HepG2 (cell line): ENCODE results near the gene INO80B. TPM values are rescaled to one million over a fixed set of nuclear protein-coding genes. Genes with fewer than 3 reads are reported as not detected.

Experiments used
- ATAC-seq: fragments of 200-7000 bp; cut with Tn5 transposase; 3 replicates; pipeline ENCODE4 v1.9.1; 2020; ENCODE audit warnings: mild to moderate bottlenecking, moderate library complexity
- BruUV-seq: library from RNA; stranded (reverse); fragments of 400-500 nt; replicated peaks from 2 replicates; lab custom pipeline; 2021; lab: Mats Ljungman, UMichigan
- CTCF ChIA-PET: fragments of 300-600 bp; formaldehyde crosslinking; extraction: SDS; loops from one replicate; lab custom pipeline; 2021; ENCODE audit warnings: low total read pairs, inconsistent platforms, low intra/inter-chr PET ratio; lab: Yijun Ruan, JAX
- POLR2A ChIA-PET: fragments of 350-600 bp; sonication (Branson Sonifier 250); formaldehyde crosslinking; loops from one replicate; lab custom pipeline; 2020; ENCODE audit warnings: antibody characterized with exemption, inconsistent platforms; lab: Yijun Ruan, JAX
- DNase-seq: peaks from one replicate; pipeline ENCODE4 v3.0.0-alpha.2; 2015; ENCODE audit warnings: low spot score
- FAIRE-seq: peaks from 3 replicates; lab custom pipeline; 2011; peaks lifted over from hg19 to GRCh38; lab: Jason Lieb, UNC
- H2AFZ ChIP-seq: one replicate; pipeline ENCODE4 v1.6.1; 2011; ENCODE audit warnings: low read length, inconsistent platforms
- H3K27ac ChIP-seq: fragments of 300-600 bp; 3 replicates; pipeline ENCODE4 v1.8.0; 2011; ENCODE audit warnings: mixed run types, mild to moderate bottlenecking, mixed read lengths, low read length, inconsistent platforms; ENCODE audit not compliant: insufficient read depth; ENCODE audit errors: extremely low read length
- H3K27me3 ChIP-seq, 2 experiments: fragments of 200-600 bp in 1 of 2; 2 replicates in 1 of 2; 3 replicates in 1 of 2; pipeline versions ENCODE4 v1.6.0 to v1.8.0; 2011; ENCODE audit warnings: low read length in 2 of 2, mild to moderate bottlenecking in 2 of 2, moderate library complexity in 2 of 2, inconsistent platforms in 1 of 2; ENCODE audit not compliant: insufficient read depth in 2 of 2, control insufficient read depth in 1 of 2
- H3K36me3 ChIP-seq, 2 experiments: fragments of 200-600 bp in 1 of 2; replicated peaks in 1 of 2; 2 replicates in 1 of 2; 3 replicates in 1 of 2; pipeline versions ENCODE4 v1.5.1 to v1.8.0; 2011; ENCODE audit warnings: low read length in 2 of 2, inconsistent platforms in 1 of 2; ENCODE audit not compliant: insufficient read depth in 2 of 2, control insufficient read depth in 1 of 2
- H3K4me1 ChIP-seq: 2 replicates; pipeline ENCODE4 v1.5.1; 2012; ENCODE audit warnings: low read length, inconsistent platforms; ENCODE audit not compliant: insufficient read depth
- H3K4me2 ChIP-seq: 2 replicates; pipeline ENCODE4 v1.6.0; 2011; ENCODE audit warnings: low read depth, low read length, inconsistent platforms
- H3K4me3 ChIP-seq, 3 experiments: fragments of 200-600 bp in 1 of 3; sonication (generic), shearing (Covaris generic) in 1 of 3; replicated peaks in 1 of 3; 2 replicates each; pipeline ENCODE4 v1.5.1; 2011 to 2016; ENCODE audit warnings: low read length in 3 of 3, inconsistent platforms in 2 of 3, low read depth in 2 of 3, mild to moderate bottlenecking in 2 of 3, control low read depth in 1 of 3, mixed read lengths in 1 of 3; ENCODE audit not compliant: insufficient read depth in 1 of 3
- H3K79me2 ChIP-seq: one replicate; pipeline ENCODE4 v1.6.1; 2011; ENCODE audit warnings: low read length, inconsistent platforms; ENCODE audit not compliant: insufficient read depth
- H3K9ac ChIP-seq: 2 replicates; pipeline ENCODE4 v1.6.0; 2011; ENCODE audit warnings: mild to moderate bottlenecking, low read depth, low read length, inconsistent platforms; ENCODE audit not compliant: insufficient read depth
- H3K9me3 ChIP-seq: 2 replicates; pipeline ENCODE4 v1.5.1; 2012; ENCODE audit warnings: mild to moderate bottlenecking, low read length
- H4K20me1 ChIP-seq: 2 replicates; pipeline ENCODE4 v1.6.0; 2011; ENCODE audit warnings: inconsistent platforms, mild to moderate bottlenecking, low read length, moderate library complexity; ENCODE audit not compliant: insufficient read depth
- EP300 ChIP-seq, 3 experiments: sonication (generic) in 1 of 3; formaldehyde crosslinking in 1 of 3; IDR thresholded peaks; 2 replicates each; pipeline versions ENCODE4 v1.5.1 to v1.6.1; 2011 to 2020; ENCODE audit warnings: low read depth in 2 of 3, low read length in 2 of 3, borderline replicate concordance in 1 of 3, improper control_type of control experiment in 1 of 3, mild to moderate bottlenecking in 1 of 3, missing genetic modification reagents in 1 of 3, moderate library complexity in 1 of 3
- JARID2 ChIP-seq: sonication (generic); formaldehyde crosslinking; IDR thresholded peaks from 2 replicates; pipeline ENCODE4 v1.8.1; 2023; ENCODE audit warnings: missing genetic modification reagents, inconsistent platforms; ENCODE audit not compliant: insufficient replicate concordance
- NONO ChIP-seq, 2 experiments: fragments of 450-650 bp in 1 of 2; sonication (generic) in 1 of 2; formaldehyde crosslinking in 1 of 2; IDR thresholded peaks in 1 of 2; conservative IDR thresholded peaks in 1 of 2; 2 replicates each; pipeline versions ENCODE4 v1.6.1 to v1.8.0; 2017 to 2022; ENCODE audit warnings: mild to moderate bottlenecking in 1 of 2, missing genetic modification reagents in 1 of 2, moderate library complexity in 1 of 2
- PHF5A ChIP-seq: IDR thresholded peaks from one replicate; pipeline ENCODE4 v1.6.1; 2018; ENCODE audit warnings: low read depth, missing genetic modification reagents; ENCODE audit not compliant: unreplicated experiment
- ZC3H4 ChIP-seq: sonication (generic); formaldehyde crosslinking; IDR thresholded peaks from 2 replicates; pipeline ENCODE4 v1.4.0; 2020; ENCODE audit warnings: missing genetic modification reagents, borderline replicate concordance
- ZNF446 ChIP-seq: sonication (generic); formaldehyde crosslinking; IDR thresholded peaks from 2 replicates; pipeline ENCODE4 v1.5.0; 2020; ENCODE audit warnings: mild to moderate bottlenecking, missing genetic modification reagents
- ZNF510 ChIP-seq: sonication (generic); formaldehyde crosslinking; IDR thresholded peaks from 2 replicates; pipeline ENCODE4 v1.4.0; 2020; ENCODE audit warnings: low read depth, mild to moderate bottlenecking, missing genetic modification reagents
- ZNF552 ChIP-seq: sonication (generic); formaldehyde crosslinking; IDR thresholded peaks from 2 replicates; pipeline ENCODE4 v1.9.0; 2022; ENCODE audit warnings: missing genetic modification reagents, mild to moderate bottlenecking, borderline replicate concordance
- ZNF563 ChIP-seq: sonication (generic); formaldehyde crosslinking; IDR thresholded peaks from 2 replicates; pipeline ENCODE4 v1.8.0; 2022; ENCODE audit warnings: mild to moderate bottlenecking, moderate library complexity, missing genetic modification reagents
- ZNF614 ChIP-seq: IDR thresholded peaks from 2 replicates; pipeline ENCODE4 v1.6.1; 2018; ENCODE audit warnings: missing biosample characterization, missing genetic modification reagents, inconsistent platforms, borderline replicate concordance
- ZNF816 ChIP-seq: sonication (generic); formaldehyde crosslinking; IDR thresholded peaks from 2 replicates; pipeline ENCODE4 v1.8.0; 2022; ENCODE audit warnings: missing genetic modification reagents, mild to moderate bottlenecking, borderline replicate concordance
- WGBS: methylation state at CpG from one replicate; pipeline ENCODE4 v1.1.6; 2017; ENCODE audit warnings: low lambda C conversion rate; 5-methylcytosine and 5-hydroxymethylcytosine counted together
- in situ Hi-C: cut with HindIII; loops from 2 replicates; pipeline ENCODE4 v1.10.0; 2017; ENCODE audit warnings: low pct_unique_long_range_greater_than_20kb; ENCODE audit not compliant: extremely low pct_ligation_motif_present
- intact Hi-C: fragments of 100-400 bp; cut with micrococcal nuclease; formaldehyde crosslinking; loops from one replicate; pipeline ENCODE4 v1.10.0; 2022; ENCODE audit not compliant: unreplicated experiment
- polyA plus RNA-seq, 8 experiments: library from polyadenylated mRNA; depleted of rRNA in 3 of 8; stranded (reverse) in 7 of 8; unstranded in 1 of 8; fragments of >200 nt; fragmentation: Illumina TruSeq in 4 of 8; extraction: Trizol in 4 of 8; gene quantifications; 2 replicates each; pipeline versions ENCODE4 v1.2.1 to v1.2.3, GENCODE V29; 2011 to 2016; ENCODE audit warnings: low read depth in 4 of 8, missing spikeins in 1 of 8, mixed read lengths in 1 of 8; ENCODE audit not compliant: insufficient read depth in 1 of 8
- total RNA-seq, 5 experiments: library from RNA; depleted of rRNA; stranded (reverse); fragments of >200 nt; fragmentation: Illumina TruSeq; extraction: Trizol; gene quantifications; 2 replicates each; pipeline ENCODE4 v1.2.3, GENCODE V29; 2016; ENCODE audit warnings: low read depth in 1 of 5
- TF ChIP-seq, protein P1 (sequence below): sonication (generic); formaldehyde crosslinking; IDR thresholded peaks from 2 replicates; pipeline ENCODE4 v1.4.0; 2020; ENCODE audit warnings: missing genetic modification reagents, mild to moderate bottlenecking, borderline replicate concordance
- TF ChIP-seq, protein P2 (sequence below): sonication (generic); formaldehyde crosslinking; IDR thresholded peaks from 2 replicates; pipeline ENCODE4 v1.4.0; 2020; ENCODE audit warnings: missing genetic modification reagents, low read depth, mild to moderate bottlenecking, borderline replicate concordance
- TF ChIP-seq, protein P3 (sequence below): IDR thresholded peaks from 2 replicates; pipeline ENCODE4 v1.4.0; 2020; ENCODE audit warnings: mild to moderate bottlenecking, missing genetic modification reagents

INO80B gene
- total and polyA plus RNA-seq, 2 of the 13 experiments (the other 11 are each of a cell fraction or from before 2014, with no cell fraction given) = 6.2 to 14.5 TPM

DNA sequence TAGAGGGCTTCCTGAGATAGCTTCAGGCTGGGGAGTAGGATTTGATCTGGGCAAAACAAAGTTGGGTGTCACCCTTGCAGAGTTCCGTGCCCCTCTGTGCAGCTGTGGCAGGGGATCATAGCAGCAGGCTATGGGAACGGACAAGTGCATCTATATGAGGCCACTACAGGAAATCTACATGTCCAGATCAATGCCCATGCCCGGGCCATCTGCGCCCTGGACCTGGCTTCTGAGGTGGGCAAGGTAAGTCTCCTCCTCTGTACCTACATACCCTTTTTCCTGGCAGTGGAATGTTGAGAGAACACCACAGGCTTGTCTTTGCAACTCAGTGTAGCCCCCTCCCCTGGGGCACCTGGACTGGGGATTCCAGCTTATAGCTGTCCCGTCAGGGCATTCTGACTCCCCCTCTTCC is 29.9 kb upstream of the INO80B start (continued):
- 0 out of 2 replicates have a peak, but pooled peaks have one; percentile 5 for TF ChIP-seq ZNF446
- TF ChIP-seq, protein P1, sequence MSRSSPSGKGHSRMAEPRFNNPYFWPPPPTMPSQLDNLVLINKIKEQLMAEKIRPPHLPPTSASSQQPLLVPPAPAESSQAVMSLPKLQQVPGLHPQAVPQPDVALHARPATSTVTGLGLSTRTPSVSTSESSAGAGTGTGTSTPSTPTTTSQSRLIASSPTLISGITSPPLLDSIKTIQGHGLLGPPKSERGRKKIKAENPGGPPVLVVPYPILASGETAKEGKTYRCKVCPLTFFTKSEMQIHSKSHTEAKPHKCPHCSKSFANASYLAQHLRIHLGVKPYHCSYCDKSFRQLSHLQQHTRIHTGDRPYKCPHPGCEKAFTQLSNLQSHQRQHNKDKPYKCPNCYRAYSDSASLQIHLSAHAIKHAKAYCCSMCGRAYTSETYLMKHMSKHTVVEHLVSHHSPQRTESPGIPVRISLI = no peak

DNA sequence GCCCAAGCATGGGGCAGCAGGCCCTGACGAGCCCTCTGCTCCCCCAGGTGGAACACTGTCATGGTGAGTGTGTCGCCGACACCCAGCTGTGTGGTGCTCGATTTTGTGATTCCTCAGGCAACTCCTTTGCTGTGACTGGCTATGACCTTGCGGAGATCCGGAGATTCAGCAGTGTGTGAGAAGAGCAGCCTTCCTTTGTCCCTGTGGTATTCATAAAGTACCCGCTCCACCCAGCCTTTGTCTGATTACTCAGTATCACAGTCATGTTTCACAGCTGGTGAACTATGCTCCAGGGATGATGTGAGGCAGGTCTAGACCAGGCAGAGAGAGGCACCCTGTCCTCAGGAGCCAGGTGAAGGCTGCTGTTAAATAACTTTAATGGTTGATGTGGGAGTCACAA is 29.4 kb upstream of the INO80B start:
- peaks cover 89% of the 10 kb centered on the region for H3K4me1 ChIP-seq
- ChIA-PET POLR2A (interaction anchor here (0.5 to 9.5 kb wide), 11 partner anchors 10 to 76 kb away, joined by 3 to 272 read pairs (median 4); partner anchors contain the start of genes CCDC142, INO80B, RTKN and TTC31), CTCF (no interaction called here)
- FAIRE-seq (no peak), ATAC-seq (peak; percentile 1; the same call in 2 of the 3 replicates), DNase-seq (peak; percentile 68)
- H3K27me3 ChIP-seq = no peaks in the 10 kb centered on the region; a peak in 1 of 5 replicates
- in situ Hi-C loops = no loop called here
- H2AFZ ChIP-seq = no peak overlapping the region
- H3K4me2 ChIP-seq = no peak overlapping the region
- H3K9ac ChIP-seq = no peak overlapping the region
- no peak overlapping the region for H3K4me3 ChIP-seq
- intact Hi-C loops = loop anchor here (1.0 to 2.0 kb wide), 2 partner anchors 17 to 39 kb away; partner anchors contain the start of gene MOGS
- H3K27ac ChIP-seq = peak overlapping the region; percentile 6
- H3K9me3 ChIP-seq = no peaks in the 10 kb centered on the region
- no peaks in the 10 kb centered on the region for H3K79me2 ChIP-seq
- TSS peak; percentile 14 for BruUV-seq
- H3K36me3 ChIP-seq = peaks cover 28 to 53% of the 10 kb centered on the region in 2 experiments
- H4K20me1 ChIP-seq = peaks cover 15% of the 10 kb centered on the region; the same call in 1 of the 2 replicates
- 78% methylated on average over 7 of the region's 7 CpGs for WGBS
- TF ChIP-seq ZNF552 (no peak), ZC3H4 (CRISPR knock-in tag) (no peak; the same call in 1 of the 2 replicates), ZNF510 (no peak), NONO (IDR thresholded peaks at IDR 0.05) (no peak), NONO (CRISPR knock-in tag; conservative IDR thresholded peaks at IDR 0.05) (no peak), ZNF563 (CRISPR knock-in tag) (no peak), ZNF614 (CRISPR knock-in tag) (no peak), JARID2 (CRISPR knock-in tag) (no peak), ZNF816 (CRISPR knock-in tag) (no peak), PHF5A (CRISPR knock-in tag) (no peak), EP300 (IDR thresholded peaks at IDR 0.05; ENCODE audit: low read depth in 2 of 2, low read length in 2 of 2) (no peak), EP300 (CRISPR knock-in tag; IDR thresholded peaks at IDR 0.05; ENCODE audit: borderline replicate concordance) (no peak)
- TF ChIP-seq, protein P2, sequence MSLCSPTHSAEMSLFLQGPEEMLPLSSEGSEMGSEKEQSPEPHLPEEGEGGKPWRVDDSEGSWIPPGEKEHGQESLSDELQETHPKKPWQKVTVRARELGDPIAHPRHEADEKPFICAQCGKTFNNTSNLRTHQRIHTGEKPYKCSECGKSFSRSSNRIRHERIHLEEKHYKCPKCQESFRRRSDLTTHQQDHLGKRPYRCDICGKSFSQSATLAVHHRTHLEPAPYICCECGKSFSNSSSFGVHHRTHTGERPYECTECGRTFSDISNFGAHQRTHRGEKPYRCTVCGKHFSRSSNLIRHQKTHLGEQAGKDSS (CRISPR knock-in tag) = no peak
- TF ChIP-seq, protein P3, sequence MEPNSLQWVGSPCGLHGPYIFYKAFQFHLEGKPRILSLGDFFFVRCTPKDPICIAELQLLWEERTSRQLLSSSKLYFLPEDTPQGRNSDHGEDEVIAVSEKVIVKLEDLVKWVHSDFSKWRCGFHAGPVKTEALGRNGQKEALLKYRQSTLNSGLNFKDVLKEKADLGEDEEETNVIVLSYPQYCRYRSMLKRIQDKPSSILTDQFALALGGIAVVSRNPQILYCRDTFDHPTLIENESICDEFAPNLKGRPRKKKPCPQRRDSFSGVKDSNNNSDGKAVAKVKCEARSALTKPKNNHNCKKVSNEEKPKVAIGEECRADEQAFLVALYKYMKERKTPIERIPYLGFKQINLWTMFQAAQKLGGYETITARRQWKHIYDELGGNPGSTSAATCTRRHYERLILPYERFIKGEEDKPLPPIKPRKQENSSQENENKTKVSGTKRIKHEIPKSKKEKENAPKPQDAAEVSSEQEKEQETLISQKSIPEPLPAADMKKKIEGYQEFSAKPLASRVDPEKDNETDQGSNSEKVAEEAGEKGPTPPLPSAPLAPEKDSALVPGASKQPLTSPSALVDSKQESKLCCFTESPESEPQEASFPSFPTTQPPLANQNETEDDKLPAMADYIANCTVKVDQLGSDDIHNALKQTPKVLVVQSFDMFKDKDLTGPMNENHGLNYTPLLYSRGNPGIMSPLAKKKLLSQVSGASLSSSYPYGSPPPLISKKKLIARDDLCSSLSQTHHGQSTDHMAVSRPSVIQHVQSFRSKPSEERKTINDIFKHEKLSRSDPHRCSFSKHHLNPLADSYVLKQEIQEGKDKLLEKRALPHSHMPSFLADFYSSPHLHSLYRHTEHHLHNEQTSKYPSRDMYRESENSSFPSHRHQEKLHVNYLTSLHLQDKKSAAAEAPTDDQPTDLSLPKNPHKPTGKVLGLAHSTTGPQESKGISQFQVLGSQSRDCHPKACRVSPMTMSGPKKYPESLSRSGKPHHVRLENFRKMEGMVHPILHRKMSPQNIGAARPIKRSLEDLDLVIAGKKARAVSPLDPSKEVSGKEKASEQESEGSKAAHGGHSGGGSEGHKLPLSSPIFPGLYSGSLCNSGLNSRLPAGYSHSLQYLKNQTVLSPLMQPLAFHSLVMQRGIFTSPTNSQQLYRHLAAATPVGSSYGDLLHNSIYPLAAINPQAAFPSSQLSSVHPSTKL (CRISPR knock-in tag) = no peak
